HepG2 (cell line): ENCODE data around the gene TFEC. TPM values are rescaled to one million over a fixed set of nuclear protein-coding genes. Genes with fewer than 3 reads are reported as not detected.

Experiments
- ATAC-seq: fragments of 200-7000 bp; cut with Tn5 transposase; 3 replicates; pipeline ENCODE4 v1.9.1; 2020; ENCODE audit warnings: mild to moderate bottlenecking, moderate library complexity
- BruUV-seq: library from RNA; stranded (reverse); fragments of 400-500 nt; replicated peaks from 2 replicates; lab custom pipeline; 2021; lab: Mats Ljungman, UMichigan
- CTCF ChIA-PET: fragments of 300-600 bp; formaldehyde crosslinking; extraction: SDS; loops from one replicate; lab custom pipeline; 2021; ENCODE audit warnings: low total read pairs, inconsistent platforms, low intra/inter-chr PET ratio; lab: Yijun Ruan, JAX
- POLR2A ChIA-PET: fragments of 350-600 bp; sonication (Branson Sonifier 250); formaldehyde crosslinking; loops from one replicate; lab custom pipeline; 2020; ENCODE audit warnings: antibody characterized with exemption, inconsistent platforms; lab: Yijun Ruan, JAX
- DNase-seq: peaks from one replicate; pipeline ENCODE4 v3.0.0-alpha.2; 2015; ENCODE audit warnings: low spot score
- FAIRE-seq: peaks from 3 replicates; lab custom pipeline; 2011; peaks lifted over from hg19 to GRCh38; lab: Jason Lieb, UNC
- H2AFZ ChIP-seq: one replicate; pipeline ENCODE4 v1.6.1; 2011; ENCODE audit warnings: low read length, inconsistent platforms
- H3K27ac ChIP-seq: fragments of 300-600 bp; 3 replicates; pipeline ENCODE4 v1.8.0; 2011; ENCODE audit warnings: mixed run types, mild to moderate bottlenecking, mixed read lengths, low read length, inconsistent platforms; ENCODE audit not compliant: insufficient read depth; ENCODE audit errors: extremely low read length
- H3K27me3 ChIP-seq, 2 experiments: fragments of 200-600 bp in 1 of 2; 2 replicates in 1 of 2; 3 replicates in 1 of 2; pipeline versions ENCODE4 v1.6.0 to v1.8.0; 2011; ENCODE audit warnings: low read length in 2 of 2, mild to moderate bottlenecking in 2 of 2, moderate library complexity in 2 of 2, inconsistent platforms in 1 of 2; ENCODE audit not compliant: insufficient read depth in 2 of 2, control insufficient read depth in 1 of 2
- H3K36me3 ChIP-seq, 2 experiments: fragments of 200-600 bp in 1 of 2; replicated peaks in 1 of 2; 2 replicates in 1 of 2; 3 replicates in 1 of 2; pipeline versions ENCODE4 v1.5.1 to v1.8.0; 2011; ENCODE audit warnings: low read length in 2 of 2, inconsistent platforms in 1 of 2; ENCODE audit not compliant: insufficient read depth in 2 of 2, control insufficient read depth in 1 of 2
- H3K4me1 ChIP-seq: 2 replicates; pipeline ENCODE4 v1.5.1; 2012; ENCODE audit warnings: low read length, inconsistent platforms; ENCODE audit not compliant: insufficient read depth
- H3K4me2 ChIP-seq: 2 replicates; pipeline ENCODE4 v1.6.0; 2011; ENCODE audit warnings: low read depth, low read length, inconsistent platforms
- H3K4me3 ChIP-seq, 3 experiments: fragments of 200-600 bp in 1 of 3; sonication (generic), shearing (Covaris generic) in 1 of 3; replicated peaks in 1 of 3; 2 replicates each; pipeline ENCODE4 v1.5.1; 2011 to 2016; ENCODE audit warnings: low read length in 3 of 3, inconsistent platforms in 2 of 3, low read depth in 2 of 3, mild to moderate bottlenecking in 2 of 3, control low read depth in 1 of 3, mixed read lengths in 1 of 3; ENCODE audit not compliant: insufficient read depth in 1 of 3
- H3K79me2 ChIP-seq: one replicate; pipeline ENCODE4 v1.6.1; 2011; ENCODE audit warnings: low read length, inconsistent platforms; ENCODE audit not compliant: insufficient read depth
- H3K9ac ChIP-seq: 2 replicates; pipeline ENCODE4 v1.6.0; 2011; ENCODE audit warnings: mild to moderate bottlenecking, low read depth, low read length, inconsistent platforms; ENCODE audit not compliant: insufficient read depth
- H3K9me3 ChIP-seq: 2 replicates; pipeline ENCODE4 v1.5.1; 2012; ENCODE audit warnings: mild to moderate bottlenecking, low read length
- H4K20me1 ChIP-seq: 2 replicates; pipeline ENCODE4 v1.6.0; 2011; ENCODE audit warnings: inconsistent platforms, mild to moderate bottlenecking, low read length, moderate library complexity; ENCODE audit not compliant: insufficient read depth
- ATAD3A ChIP-seq: sonication (generic); formaldehyde crosslinking; IDR thresholded peaks from 2 replicates; pipeline ENCODE4 v1.4.0; 2020; ENCODE audit warnings: missing genetic modification reagents
- CAMTA2 ChIP-seq: sonication (generic); formaldehyde crosslinking; IDR thresholded peaks from 2 replicates; pipeline ENCODE4 v1.4.0; 2020; ENCODE audit warnings: mild to moderate bottlenecking, missing genetic modification reagents, borderline replicate concordance
- GZF1 ChIP-seq: sonication (generic); formaldehyde crosslinking; IDR thresholded peaks from 2 replicates; pipeline ENCODE4 v1.5.1; 2020; ENCODE audit warnings: mild to moderate bottlenecking, missing genetic modification reagents
- IKZF5 ChIP-seq: IDR thresholded peaks from 2 replicates; pipeline ENCODE4 v1.6.1; 2018; ENCODE audit warnings: missing genetic modification reagents, mild to moderate bottlenecking, missing compliant biosample characterization
- POGK ChIP-seq: sonication (generic); formaldehyde crosslinking; conservative IDR thresholded peaks from 2 replicates; pipeline ENCODE4 v1.8.0; 2022; ENCODE audit warnings: mild to moderate bottlenecking, moderate library complexity, missing genetic modification reagents
- ZNF513 ChIP-seq: sonication (generic); formaldehyde crosslinking; conservative IDR thresholded peaks from 2 replicates; pipeline ENCODE4 v1.5.0; 2020; ENCODE audit warnings: missing genetic modification reagents
- ZNF713 ChIP-seq: sonication (generic); formaldehyde crosslinking; IDR thresholded peaks from 2 replicates; pipeline ENCODE4 v1.4.0; 2020; ENCODE audit warnings: mild to moderate bottlenecking, missing genetic modification reagents
- ZNF740 ChIP-seq: sonication (generic); formaldehyde crosslinking; IDR thresholded peaks from 2 replicates; pipeline ENCODE4 v1.4.0; 2020; ENCODE audit warnings: missing genetic modification reagents
- ZNF770 ChIP-seq: sonication (generic); formaldehyde crosslinking; IDR thresholded peaks from 2 replicates; pipeline ENCODE4 v1.5.0; 2020; ENCODE audit warnings: mild to moderate bottlenecking, missing genetic modification reagents
- WGBS: methylation state at CpG from one replicate; pipeline ENCODE4 v1.1.6; 2017; ENCODE audit warnings: low lambda C conversion rate; 5-methylcytosine and 5-hydroxymethylcytosine counted together
- in situ Hi-C: cut with HindIII; loops from 2 replicates; pipeline ENCODE4 v1.10.0; 2017; ENCODE audit warnings: low pct_unique_long_range_greater_than_20kb; ENCODE audit not compliant: extremely low pct_ligation_motif_present
- intact Hi-C: fragments of 100-400 bp; cut with micrococcal nuclease; formaldehyde crosslinking; loops from one replicate; pipeline ENCODE4 v1.10.0; 2022; ENCODE audit not compliant: unreplicated experiment
- polyA plus RNA-seq, 8 experiments: library from polyadenylated mRNA; depleted of rRNA in 3 of 8; stranded (reverse) in 7 of 8; unstranded in 1 of 8; fragments of >200 nt; fragmentation: Illumina TruSeq in 4 of 8; extraction: Trizol in 4 of 8; gene quantifications; 2 replicates each; pipeline versions ENCODE4 v1.2.1 to v1.2.3, GENCODE V29; 2011 to 2016; ENCODE audit warnings: low read depth in 4 of 8, missing spikeins in 1 of 8, mixed read lengths in 1 of 8; ENCODE audit not compliant: insufficient read depth in 1 of 8
- total RNA-seq, 5 experiments: library from RNA; depleted of rRNA; stranded (reverse); fragments of >200 nt; fragmentation: Illumina TruSeq; extraction: Trizol; gene quantifications; 2 replicates each; pipeline ENCODE4 v1.2.3, GENCODE V29; 2016; ENCODE audit warnings: low read depth in 1 of 5

Gene TFEC
- total and polyA plus RNA-seq, 2 of the 13 experiments (the other 11 are each of a cell fraction or from before 2014, with no cell fraction given) = not detected

GRCh38 chr7:116037401-116037800 lies 6.8 kb upstream of the TFEC start:
- no peaks in the 10 kb centered on the region for H3K4me1 ChIP-seq
- DNase-seq (no peak), FAIRE-seq (no peak), ATAC-seq (no peak)
- POLR2A ChIA-PET = no interaction called here
- in situ Hi-C loops (no loop called here), intact Hi-C loops (no loop called here)
- BruUV-seq = no TSS peak
- H4K20me1 ChIP-seq = no peaks in the 10 kb centered on the region
- H2AFZ ChIP-seq = no peak overlapping the region
- TF ChIP-seq ZNF713 (CRISPR knock-in tag) (no peak), GZF1 (CRISPR knock-in tag) (no peak), CAMTA2 (CRISPR knock-in tag) (no peak), ZNF513 (CRISPR knock-in tag) (no peak), ZNF740 (CRISPR knock-in tag) (no peak), ATAD3A (no peak), POGK (no peak), IKZF5 (CRISPR knock-in tag) (no peak), ZNF770 (CRISPR knock-in tag) (no peak)
- no peak overlapping the region for H3K27ac ChIP-seq
- H3K79me2 ChIP-seq = no peaks in the 10 kb centered on the region
- no peak overlapping the region for H3K4me3 ChIP-seq
- no peak overlapping the region for H3K9ac ChIP-seq
- CTCF ChIA-PET = no interaction called here
- no peaks in the 10 kb centered on the region for H3K27me3 ChIP-seq
- H3K36me3 ChIP-seq = no peaks in the 10 kb centered on the region
- H3K4me2 ChIP-seq = no peak overlapping the region
- H3K9me3 ChIP-seq = no peaks in the 10 kb centered on the region
- 28% methylated on average over 2 of the region's 2 CpGs for WGBS
